Measurements from ENCODE around the gene CDK15.

CDK15 gene

GRCh38 chr2:201915446-201915845, 109.1 kb downstream of the CDK15 start:
- TF ChIP-seq RAD21 (IDR thresholded peaks at IDR 0.05; ENCODE audit: low read depth) (no peak), REST (IDR thresholded peaks at IDR 0.05; ENCODE audit: low read depth) (no peak), CREB1 (IDR thresholded peaks at IDR 0.05; ENCODE audit: low read depth) (no peak), CEBPB (IDR thresholded peaks at IDR 0.05) (no peak), EP300 (IDR thresholded peaks at IDR 0.05; ENCODE audit: borderline replicate concordance) (no peak), MAX (IDR thresholded peaks at IDR 0.05) (no peak), TEAD4 (IDR thresholded peaks at IDR 0.05) (no peak), USF1 (IDR thresholded peaks at IDR 0.05) (no peak), EGR1 (IDR thresholded peaks at IDR 0.05) (no peak), ZBTB7A (IDR thresholded peaks at IDR 0.05; ENCODE audit: low read depth) (no peak), TCF12 (IDR thresholded peaks at IDR 0.05; ENCODE audit: low read depth) (no peak)

GRCh38 chr2:201916565-201916964, 110.2 kb downstream of the CDK15 start:
- no peak for TF ChIP-seq ZBTB7A (IDR thresholded peaks at IDR 0.05; ENCODE audit: low read depth)
- no peak for TF ChIP-seq FOXM1 (IDR thresholded peaks at IDR 0.05; ENCODE audit: borderline replicate concordance, low read depth)
- no peak for TF ChIP-seq TEAD4 (IDR thresholded peaks at IDR 0.05)
- no peak for TF ChIP-seq CEBPB (IDR thresholded peaks at IDR 0.05)
- TF ChIP-seq USF1 (IDR thresholded peaks at IDR 0.05): no peak
- TF ChIP-seq CREB1 (IDR thresholded peaks at IDR 0.05; ENCODE audit: low read depth): no peak
- no peak for TF ChIP-seq TAF1 (IDR thresholded peaks at IDR 0.05; ENCODE audit: low read depth)
- no peak for TF ChIP-seq NFIC (IDR thresholded peaks at IDR 0.05)
- no peak for TF ChIP-seq RAD21 (IDR thresholded peaks at IDR 0.05; ENCODE audit: low read depth)
- no peak for TF ChIP-seq EP300 (IDR thresholded peaks at IDR 0.05; ENCODE audit: borderline replicate concordance)
- TF ChIP-seq YY1 (IDR thresholded peaks at IDR 0.05; ENCODE audit: low read depth): no peak
- no peak for TF ChIP-seq TCF12 (IDR thresholded peaks at IDR 0.05; ENCODE audit: low read depth)
- TF ChIP-seq REST (IDR thresholded peaks at IDR 0.05; ENCODE audit: low read depth): no peak
- no peak for TF ChIP-seq EGR1 (IDR thresholded peaks at IDR 0.05)
- TF ChIP-seq MAX (IDR thresholded peaks at IDR 0.05): no peak

GRCh38 chr2:201918616-201919307, 112.4 kb downstream of the CDK15 start:
- TF ChIP-seq TEAD4 (IDR thresholded peaks at IDR 0.05): no peak
- TF ChIP-seq ZBTB7A (IDR thresholded peaks at IDR 0.05; ENCODE audit: low read depth): no peak
- no peak for TF ChIP-seq NFIC (IDR thresholded peaks at IDR 0.05)
- no peak for TF ChIP-seq REST (IDR thresholded peaks at IDR 0.05; ENCODE audit: low read depth)
- TF ChIP-seq USF1 (IDR thresholded peaks at IDR 0.05): no peak
- TF ChIP-seq CEBPB (IDR thresholded peaks at IDR 0.05): no peak
- no peak for TF ChIP-seq EP300 (IDR thresholded peaks at IDR 0.05; ENCODE audit: borderline replicate concordance)
- TF ChIP-seq YY1 (IDR thresholded peaks at IDR 0.05; ENCODE audit: low read depth): no peak
- no peak for TF ChIP-seq FOXM1 (IDR thresholded peaks at IDR 0.05; ENCODE audit: borderline replicate concordance, low read depth)

- TF ChIP-seq ZBTB7A (IDR thresholded peaks at IDR 0.05; ENCODE audit: low read depth) (no peak), YY1 (IDR thresholded peaks at IDR 0.05; ENCODE audit: low read depth) (no peak), MAX (IDR thresholded peaks at IDR 0.05) (no peak), EGR1 (IDR thresholded peaks at IDR 0.05) (no peak), CREB1 (IDR thresholded peaks at IDR 0.05; ENCODE audit: low read depth) (no peak), TCF12 (IDR thresholded peaks at IDR 0.05; ENCODE audit: low read depth) (no peak), RAD21 (IDR thresholded peaks at IDR 0.05; ENCODE audit: low read depth) (no peak), NFIC (IDR thresholded peaks at IDR 0.05) (no peak), USF1 (IDR thresholded peaks at IDR 0.05) (no peak), REST (IDR thresholded peaks at IDR 0.05; ENCODE audit: low read depth) (no peak), FOXM1 (IDR thresholded peaks at IDR 0.05; ENCODE audit: borderline replicate concordance, low read depth) (no peak), TEAD4 (IDR thresholded peaks at IDR 0.05) (no peak), CEBPB (IDR thresholded peaks at IDR 0.05) (no peak), EP300 (IDR thresholded peaks at IDR 0.05; ENCODE audit: borderline replicate concordance) (no peak), TAF1 (IDR thresholded peaks at IDR 0.05; ENCODE audit: low read depth) (no peak)
Observed at GRCh38 chr2:201919308-201919634, 112.9 kb downstream of the CDK15 start.
